Brain microvascular endothelial cell (primary cell): ENCODE data around the gene KCNQ1.

ENCODE experiments used
- DNase-seq: peaks from one replicate; pipeline ENCODE4 v3.0.0-alpha.2; 2020
- H3K27ac ChIP-seq: fragments of 250-450 bp; sonication (Bioruptor Pico); 2 replicates; pipeline ENCODE4 v1.5.1; 2020; ENCODE audit warnings: mild to moderate bottlenecking, moderate library complexity
- H3K27me3 ChIP-seq: fragments of 250-450 bp; sonication (Bioruptor Pico); replicated peaks from 2 replicates; pipeline ENCODE4 v1.5.1; 2020; ENCODE audit warnings: mild to moderate bottlenecking
- H3K36me3 ChIP-seq: fragments of 250-450 bp; sonication (Bioruptor Pico); replicated peaks from 2 replicates; pipeline ENCODE4 v1.5.1; 2020; ENCODE audit warnings: mild to moderate bottlenecking
- H3K4me3 ChIP-seq: 2 replicates; pipeline ENCODE4 v1.5.1; 2011; ENCODE audit warnings: low read depth, mild to moderate bottlenecking, control low read depth, low read length, moderate library complexity
- in situ Hi-C: cut with HindIII; loops from 2 replicates; pipeline ENCODE4 v1.10.0; 2017; ENCODE audit warnings: low sequenced_read_pairs, low pct_ligation_motif_present
- TF ChIP-seq, protein P1 (sequence below): IDR thresholded peaks from 2 replicates; pipeline ENCODE4 v1.5.1; 2011; ENCODE audit warnings: low read depth, mild to moderate bottlenecking, moderate library complexity, low read length, control low read depth, inconsistent platforms; ENCODE audit errors: missing control alignments

The KCNQ1 gene

GRCh38 chr11:2513441-2513840 lies 68.6 kb downstream of the KCNQ1 start:
- peaks cover 2% of the 10 kb centered on the region for H3K27me3 ChIP-seq
- in situ Hi-C loops: no loop called here
- H3K36me3 ChIP-seq: no peaks in the 10 kb centered on the region

DNA sequence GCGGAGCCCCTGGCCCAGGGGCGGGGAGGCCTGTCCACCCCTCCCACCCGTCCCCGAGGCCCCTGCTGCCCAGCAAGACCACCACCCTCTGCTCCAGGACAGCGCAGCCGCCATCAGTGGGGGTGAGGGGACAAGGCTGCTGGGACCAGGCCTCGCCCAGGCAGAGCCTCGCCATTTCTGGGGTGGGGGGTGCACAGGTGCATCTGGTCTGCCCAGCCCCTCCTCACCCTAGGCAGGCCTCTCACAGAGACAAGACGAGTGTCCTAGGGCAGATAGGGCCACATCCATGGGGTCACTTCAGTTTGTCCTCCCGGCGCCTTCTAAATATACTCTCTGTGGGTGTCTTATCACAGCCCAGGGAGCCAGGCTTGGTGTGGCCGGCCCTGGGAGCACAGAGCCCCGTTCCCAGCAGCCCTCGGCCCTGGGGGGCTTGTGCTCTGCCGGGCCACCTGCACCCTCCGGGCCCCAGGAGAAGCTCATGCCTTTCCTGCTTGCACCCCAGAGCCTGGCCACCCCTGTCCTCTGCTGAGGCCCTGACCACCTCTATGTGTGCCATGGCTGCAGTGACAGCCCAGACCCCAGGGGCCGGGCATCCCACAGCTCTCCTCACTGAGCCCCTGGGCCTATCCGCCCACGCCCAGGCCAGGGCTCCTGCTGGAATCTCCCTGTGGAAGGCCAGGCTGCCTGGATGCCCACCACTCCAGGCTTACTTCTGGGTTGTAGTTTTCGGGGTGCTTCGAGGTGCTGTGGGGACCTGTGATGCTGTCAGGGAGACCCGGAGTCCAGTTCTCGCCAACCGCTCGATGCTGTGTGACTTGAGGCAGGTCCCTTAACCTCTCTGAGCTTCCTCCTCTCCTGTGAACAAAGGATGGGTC lies 70.8 kb downstream of the KCNQ1 start:
- in situ Hi-C loops: no loop called here
- no peak for DNase-seq

More at GRCh38 chr11:2513441-2513840, 68.6 kb downstream of the KCNQ1 start:
- no peak overlapping the region for H3K4me3 ChIP-seq
- DNase-seq: no peak
- TF ChIP-seq, protein P1, sequence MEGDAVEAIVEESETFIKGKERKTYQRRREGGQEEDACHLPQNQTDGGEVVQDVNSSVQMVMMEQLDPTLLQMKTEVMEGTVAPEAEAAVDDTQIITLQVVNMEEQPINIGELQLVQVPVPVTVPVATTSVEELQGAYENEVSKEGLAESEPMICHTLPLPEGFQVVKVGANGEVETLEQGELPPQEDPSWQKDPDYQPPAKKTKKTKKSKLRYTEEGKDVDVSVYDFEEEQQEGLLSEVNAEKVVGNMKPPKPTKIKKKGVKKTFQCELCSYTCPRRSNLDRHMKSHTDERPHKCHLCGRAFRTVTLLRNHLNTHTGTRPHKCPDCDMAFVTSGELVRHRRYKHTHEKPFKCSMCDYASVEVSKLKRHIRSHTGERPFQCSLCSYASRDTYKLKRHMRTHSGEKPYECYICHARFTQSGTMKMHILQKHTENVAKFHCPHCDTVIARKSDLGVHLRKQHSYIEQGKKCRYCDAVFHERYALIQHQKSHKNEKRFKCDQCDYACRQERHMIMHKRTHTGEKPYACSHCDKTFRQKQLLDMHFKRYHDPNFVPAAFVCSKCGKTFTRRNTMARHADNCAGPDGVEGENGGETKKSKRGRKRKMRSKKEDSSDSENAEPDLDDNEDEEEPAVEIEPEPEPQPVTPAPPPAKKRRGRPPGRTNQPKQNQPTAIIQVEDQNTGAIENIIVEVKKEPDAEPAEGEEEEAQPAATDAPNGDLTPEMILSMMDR: no peak
- no peak overlapping the region for H3K27ac ChIP-seq

DNA sequence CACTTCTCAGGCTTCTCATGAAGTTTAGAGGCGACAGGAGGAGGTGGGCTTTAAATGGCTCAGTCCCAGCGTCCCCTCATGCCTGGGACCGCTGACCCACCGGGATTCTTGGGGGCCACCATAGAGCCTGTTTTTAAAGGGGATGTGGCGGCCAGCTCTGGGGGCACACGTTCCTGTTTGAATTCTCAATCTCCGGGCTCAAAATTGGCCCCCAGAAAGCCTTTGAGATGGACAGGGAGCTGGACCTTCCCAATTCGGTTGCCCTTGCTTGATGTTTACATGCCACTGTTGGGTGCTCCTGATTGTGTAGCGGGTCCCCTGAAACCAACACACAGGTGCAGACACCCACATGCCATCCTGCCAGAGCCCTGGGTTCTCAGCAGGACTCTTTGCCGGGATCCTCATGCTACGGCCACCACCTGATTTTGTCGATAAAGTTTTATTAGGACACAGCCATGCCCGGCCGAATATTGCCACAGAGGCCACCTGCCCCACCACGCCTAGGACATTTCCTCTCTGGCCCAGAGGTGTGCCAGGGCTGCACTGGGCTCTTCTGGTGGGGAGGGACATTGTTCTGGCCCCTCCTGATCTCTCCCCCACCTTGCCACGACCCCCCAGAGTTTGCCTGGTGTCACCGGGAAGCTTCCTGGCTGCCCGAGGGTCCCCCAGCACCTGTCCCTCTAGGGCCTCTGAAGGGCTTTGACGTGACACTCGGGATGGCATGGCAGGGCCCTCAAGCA lies 71.6 kb downstream of the KCNQ1 start:
- no peak overlapping the region for H3K27ac ChIP-seq
- in situ Hi-C loops: no loop called here
- no peaks in the 10 kb centered on the region for H3K36me3 ChIP-seq
- TF ChIP-seq, protein P1: no peak
- no peaks in the 10 kb centered on the region for H3K27me3 ChIP-seq
- H3K4me3 ChIP-seq: no peak overlapping the region
- DNase-seq: no peak

More for the DNA sequence above, 70.8 kb downstream of the KCNQ1 start:
- Histone ChIP-seq H3K27me3 (no peaks in the 10 kb centered on the region), H3K27ac (no peak overlapping the region), H3K36me3 (no peaks in the 10 kb centered on the region), H3K4me3 (no peak overlapping the region)
- TF ChIP-seq, protein P1: no peak

DNA sequence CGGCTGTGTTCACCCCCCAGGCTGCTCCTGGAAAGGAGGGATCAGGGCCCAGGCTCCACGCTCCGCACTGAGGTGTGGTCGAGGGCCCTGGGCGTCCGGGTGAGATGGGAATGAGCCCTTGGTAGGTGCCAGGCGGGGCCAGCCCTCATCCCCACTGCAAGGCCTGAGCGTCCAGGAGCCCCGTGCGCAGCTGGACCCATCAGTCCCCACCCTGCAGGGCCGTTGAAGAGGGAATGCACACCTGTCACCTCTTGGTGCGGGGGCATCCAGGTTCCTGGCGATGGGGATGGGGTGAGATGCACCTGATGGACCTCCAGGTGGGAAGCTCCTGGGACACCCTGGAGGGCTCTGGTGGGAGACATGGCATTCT lies 72.2 kb downstream of the KCNQ1 start:
- H3K27me3 ChIP-seq: no peaks in the 10 kb centered on the region
- no peak overlapping the region for H3K4me3 ChIP-seq
- H3K36me3 ChIP-seq: no peaks in the 10 kb centered on the region
- TF ChIP-seq, protein P1: no peak
- in situ Hi-C loops: no loop called here
- H3K27ac ChIP-seq: no peak overlapping the region
- no peak for DNase-seq

DNA sequence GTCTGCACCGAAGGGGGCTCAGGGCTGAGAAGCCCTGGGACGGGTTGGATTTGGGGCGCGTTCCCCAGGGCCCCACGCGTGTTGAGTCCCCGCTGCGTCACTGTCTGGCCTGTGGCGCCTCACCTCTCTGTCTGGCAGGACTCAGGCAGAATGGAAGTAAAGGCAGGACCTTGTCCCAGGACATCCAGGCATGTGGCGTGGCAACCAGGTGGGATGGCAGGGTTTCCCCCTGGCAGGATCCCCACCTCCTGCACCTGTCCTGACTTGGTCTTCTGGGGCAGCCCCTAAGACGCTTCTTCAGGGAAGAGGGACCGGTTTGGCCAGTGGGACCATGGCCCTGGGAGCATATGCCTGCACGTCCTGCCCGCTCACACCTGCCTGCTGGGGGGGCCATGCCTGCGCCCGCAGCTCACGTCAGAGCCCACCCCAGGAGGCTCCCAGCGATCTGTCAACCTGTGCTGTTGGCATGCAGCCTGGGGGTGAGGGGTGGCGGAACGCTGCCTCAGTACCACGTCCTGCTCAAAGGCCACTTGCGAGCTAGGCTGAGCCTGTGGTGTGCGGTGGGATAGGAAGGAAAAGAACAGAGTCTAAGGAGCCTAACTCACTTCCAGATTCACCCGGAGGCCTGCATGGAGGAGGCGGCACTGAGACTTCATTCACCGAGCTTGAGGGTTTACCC lies 72.7 kb downstream of the KCNQ1 start:
- Histone ChIP-seq H3K27me3 (no peaks in the 10 kb centered on the region), H3K27ac (no peak overlapping the region), H3K36me3 (no peaks in the 10 kb centered on the region), H3K4me3 (no peak overlapping the region)
- in situ Hi-C loops: no loop called here
- no peak for DNase-seq
- TF ChIP-seq, protein P1: no peak
